ENCODE measurements around the gene KCNQ1.

DNA sequence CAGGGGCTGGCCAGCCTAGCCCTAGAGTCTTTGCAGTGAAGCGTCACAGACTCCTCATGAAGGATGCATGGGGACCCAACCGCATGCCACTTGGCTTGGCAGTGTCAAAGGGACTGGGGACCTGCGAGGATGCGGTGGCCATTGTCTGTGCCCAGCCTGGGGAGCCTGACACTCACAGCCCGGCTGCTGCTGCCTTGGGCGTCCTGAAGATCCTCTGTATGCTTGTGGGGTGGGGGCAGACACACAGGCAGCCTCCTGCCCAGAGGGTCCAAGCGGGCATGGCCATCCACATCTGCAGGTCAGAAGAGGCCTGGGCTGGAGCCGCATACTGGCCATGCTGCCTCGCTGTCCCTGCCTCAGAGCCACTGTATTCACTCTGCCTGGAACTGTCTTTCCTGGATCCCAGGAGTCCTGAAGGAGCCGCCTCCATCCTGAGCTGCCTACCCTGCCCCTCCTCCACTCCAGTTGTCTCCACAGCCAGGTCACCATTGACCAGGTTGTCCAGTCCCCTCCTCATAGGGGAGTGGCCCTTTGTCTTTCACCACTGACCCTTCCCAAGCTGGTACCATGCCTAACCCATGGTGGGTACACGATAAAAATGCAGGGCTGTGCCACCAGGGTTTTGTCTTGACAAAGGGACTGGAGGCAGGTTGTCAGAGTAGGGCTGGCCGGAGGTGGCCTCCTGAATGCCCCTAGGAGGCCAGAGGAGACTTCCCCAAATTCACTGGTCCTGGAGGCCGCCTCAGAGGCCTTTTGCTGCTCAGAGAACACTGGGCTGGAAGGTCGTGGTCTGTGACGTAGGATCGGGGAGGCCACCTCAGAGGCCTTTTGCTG is 148.0 kb downstream of the KCNQ1 start:
- TF ChIP-seq, protein P1, sequence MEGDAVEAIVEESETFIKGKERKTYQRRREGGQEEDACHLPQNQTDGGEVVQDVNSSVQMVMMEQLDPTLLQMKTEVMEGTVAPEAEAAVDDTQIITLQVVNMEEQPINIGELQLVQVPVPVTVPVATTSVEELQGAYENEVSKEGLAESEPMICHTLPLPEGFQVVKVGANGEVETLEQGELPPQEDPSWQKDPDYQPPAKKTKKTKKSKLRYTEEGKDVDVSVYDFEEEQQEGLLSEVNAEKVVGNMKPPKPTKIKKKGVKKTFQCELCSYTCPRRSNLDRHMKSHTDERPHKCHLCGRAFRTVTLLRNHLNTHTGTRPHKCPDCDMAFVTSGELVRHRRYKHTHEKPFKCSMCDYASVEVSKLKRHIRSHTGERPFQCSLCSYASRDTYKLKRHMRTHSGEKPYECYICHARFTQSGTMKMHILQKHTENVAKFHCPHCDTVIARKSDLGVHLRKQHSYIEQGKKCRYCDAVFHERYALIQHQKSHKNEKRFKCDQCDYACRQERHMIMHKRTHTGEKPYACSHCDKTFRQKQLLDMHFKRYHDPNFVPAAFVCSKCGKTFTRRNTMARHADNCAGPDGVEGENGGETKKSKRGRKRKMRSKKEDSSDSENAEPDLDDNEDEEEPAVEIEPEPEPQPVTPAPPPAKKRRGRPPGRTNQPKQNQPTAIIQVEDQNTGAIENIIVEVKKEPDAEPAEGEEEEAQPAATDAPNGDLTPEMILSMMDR (conservative IDR thresholded peaks at IDR 0.05; ENCODE audit: low read length): no peak
- TF ChIP-seq EZH2phosphoT487 (IDR thresholded peaks at IDR 0.05; ENCODE audit: borderline replicate concordance): no peak

Measured in Loucy (cell line).